Measurements from ENCODE around the gene NCOA5.

- no peak for TF ChIP-seq CTCF (conservative IDR thresholded peaks at IDR 0.05)
- TF ChIP-seq ZFX (IDR thresholded peaks at IDR 0.05) = no peak
Observed at GRCh38 chr20:46043556-46043955, 46.2 kb downstream of the NCOA5 start.
